ENCODE data around the gene PSIP1.

GRCh38 chr9:15461056-15461455 lies 49.7 kb downstream of the PSIP1 start:
- TF ChIP-seq CTCF (IDR thresholded peaks at IDR 0.05) (no peak), POLR2A (IDR thresholded peaks at IDR 0.05) (no peak)
